ENCODE measurements around the gene ASS1.
A peak's percentile ranks its signal among the peaks of the same experiment; 100 is the strongest.

Gene ASS1

GRCh38 chr9:130425741-130426466 lies 18.9 kb upstream of the ASS1 start:
- no peak for TF ChIP-seq ZFX (IDR thresholded peaks at IDR 0.05; ENCODE audit: borderline replicate concordance)
- TF ChIP-seq, protein P1, sequence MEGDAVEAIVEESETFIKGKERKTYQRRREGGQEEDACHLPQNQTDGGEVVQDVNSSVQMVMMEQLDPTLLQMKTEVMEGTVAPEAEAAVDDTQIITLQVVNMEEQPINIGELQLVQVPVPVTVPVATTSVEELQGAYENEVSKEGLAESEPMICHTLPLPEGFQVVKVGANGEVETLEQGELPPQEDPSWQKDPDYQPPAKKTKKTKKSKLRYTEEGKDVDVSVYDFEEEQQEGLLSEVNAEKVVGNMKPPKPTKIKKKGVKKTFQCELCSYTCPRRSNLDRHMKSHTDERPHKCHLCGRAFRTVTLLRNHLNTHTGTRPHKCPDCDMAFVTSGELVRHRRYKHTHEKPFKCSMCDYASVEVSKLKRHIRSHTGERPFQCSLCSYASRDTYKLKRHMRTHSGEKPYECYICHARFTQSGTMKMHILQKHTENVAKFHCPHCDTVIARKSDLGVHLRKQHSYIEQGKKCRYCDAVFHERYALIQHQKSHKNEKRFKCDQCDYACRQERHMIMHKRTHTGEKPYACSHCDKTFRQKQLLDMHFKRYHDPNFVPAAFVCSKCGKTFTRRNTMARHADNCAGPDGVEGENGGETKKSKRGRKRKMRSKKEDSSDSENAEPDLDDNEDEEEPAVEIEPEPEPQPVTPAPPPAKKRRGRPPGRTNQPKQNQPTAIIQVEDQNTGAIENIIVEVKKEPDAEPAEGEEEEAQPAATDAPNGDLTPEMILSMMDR (IDR thresholded peaks at IDR 0.05): no peak
- H3K27ac ChIP-seq: no peak overlapping the region

DNA sequence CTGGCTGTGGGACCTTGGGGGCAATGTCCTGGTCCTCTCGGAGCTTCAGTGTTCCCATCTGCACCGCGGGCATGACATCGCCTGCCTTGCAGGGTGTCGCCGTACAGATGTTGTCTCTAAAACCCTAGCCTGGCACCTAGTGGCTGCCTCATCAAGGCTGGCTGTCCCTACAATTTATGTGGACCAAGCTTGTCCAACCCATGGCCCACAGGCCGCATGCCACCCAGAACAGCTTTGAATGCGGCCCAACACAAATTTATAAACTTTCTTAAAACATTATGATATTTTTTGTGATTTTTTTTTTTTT lies 18.3 kb upstream of the ASS1 start:
- TF ChIP-seq, protein P1 (IDR thresholded peaks at IDR 0.05): peak; percentile 9; the same call in 1 of the 2 replicates
- no peak for TF ChIP-seq ZFX (IDR thresholded peaks at IDR 0.05; ENCODE audit: borderline replicate concordance)
- no peak overlapping the region for H3K27ac ChIP-seq

- H3K27ac ChIP-seq: no peak overlapping the region
- TF ChIP-seq, protein P1 (IDR thresholded peaks at IDR 0.05): no peak
- no peak for TF ChIP-seq ZFX (IDR thresholded peaks at IDR 0.05; ENCODE audit: borderline replicate concordance)
Measured at GRCh38 chr9:130426883-130427282, 17.9 kb upstream of the ASS1 start.

DNA sequence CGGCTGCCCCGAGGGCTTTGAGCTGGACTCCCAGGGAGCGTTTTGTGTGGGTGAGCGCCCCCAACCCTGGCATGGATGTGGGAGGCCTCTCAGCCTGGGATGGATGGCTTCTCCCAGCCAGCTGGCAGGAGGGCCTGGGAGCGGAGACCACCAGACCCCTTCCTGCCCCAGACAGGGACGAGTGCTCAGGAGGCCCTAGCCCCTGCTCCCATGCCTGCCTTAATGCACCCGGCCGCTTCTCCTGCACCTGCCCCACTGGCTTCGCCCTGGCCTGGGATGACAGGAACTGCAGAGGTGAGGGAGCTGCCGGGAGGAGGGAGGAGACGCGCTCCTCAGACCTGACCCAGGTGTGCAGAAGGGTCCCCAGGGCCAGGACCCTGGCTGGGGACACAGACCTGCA lies 17.4 kb upstream of the ASS1 start:
- H3K27ac ChIP-seq: no peak overlapping the region
- TF ChIP-seq, protein P1 (IDR thresholded peaks at IDR 0.05): no peak
- TF ChIP-seq ZFX (IDR thresholded peaks at IDR 0.05; ENCODE audit: borderline replicate concordance): no peak

GRCh38 chr9:130428086-130428665 lies 16.6 kb upstream of the ASS1 start:
- no peak for TF ChIP-seq ZFX (IDR thresholded peaks at IDR 0.05; ENCODE audit: borderline replicate concordance)
- H3K27ac ChIP-seq: no peak overlapping the region

DNA sequence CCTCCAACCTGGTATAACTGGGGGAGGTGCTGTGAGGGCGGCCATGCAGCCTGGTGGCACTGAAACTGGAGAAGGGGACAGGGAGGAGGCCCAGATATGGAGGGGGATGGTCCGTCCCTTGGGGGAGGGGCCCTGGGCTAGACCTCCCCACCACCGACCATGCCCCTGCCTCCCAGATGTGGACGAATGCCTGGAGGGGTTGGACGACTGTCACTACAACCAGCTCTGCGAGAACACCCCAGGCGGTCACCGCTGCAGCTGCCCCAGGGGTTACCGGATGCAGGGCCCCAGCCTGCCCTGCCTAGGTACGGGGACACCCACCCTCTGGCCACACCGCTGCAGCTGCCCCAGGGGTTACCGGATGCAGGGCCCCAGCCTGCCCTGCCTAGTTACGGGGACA lies 15.4 kb upstream of the ASS1 start:
- TF ChIP-seq, protein P1 (IDR thresholded peaks at IDR 0.05): no peak
- TF ChIP-seq ZFX (IDR thresholded peaks at IDR 0.05; ENCODE audit: borderline replicate concordance): no peak
- no peak overlapping the region for H3K27ac ChIP-seq

GRCh38 chr9:130429831-130430230 lies 14.9 kb upstream of the ASS1 start:
- TF ChIP-seq, protein P1 (IDR thresholded peaks at IDR 0.05): no peak
- H3K27ac ChIP-seq: no peak overlapping the region

- H3K27ac ChIP-seq: no peak overlapping the region
- TF ChIP-seq, protein P1 (IDR thresholded peaks at IDR 0.05): no peak
- no peak for TF ChIP-seq ZFX (IDR thresholded peaks at IDR 0.05; ENCODE audit: borderline replicate concordance)
Measured at GRCh38 chr9:130430232-130430631, 14.5 kb upstream of the ASS1 start.
